MM.1S (cell line): ENCODE measurements around the gene FBXL20.

Source experiments
- CTCF ChIP-seq: fragments of 300-600 bp; sonication (generic); IDR thresholded peaks from 2 replicates; pipeline ENCODE4 v1.5.1; 2016; ENCODE audit warnings: antibody characterized with exemption, low read length, mixed read lengths
- EZH2 ChIP-seq: fragments of 300-600 bp; sonication (generic); optimal IDR thresholded peaks from 2 replicates; pipeline ENCODE3; 2017; ENCODE audit warnings: low read depth, mild to moderate bottlenecking, antibody characterized with exemption, low read length, mixed read lengths
- EZH2phosphoT487 ChIP-seq: fragments of 300-600 bp; sonication (generic); IDR thresholded peaks from 2 replicates; pipeline ENCODE4 v1.6.1; 2018; ENCODE audit warnings: antibody characterized with exemption, low read length

- TF ChIP-seq CTCF (no peak), EZH2phosphoT487 (no peak), EZH2 (no peak)
Observed at GRCh38 chr17:39208136-39208535, 193.3 kb downstream of the FBXL20 start.
